ENCODE data around the gene PARD6B.

The PARD6B gene

DNA sequence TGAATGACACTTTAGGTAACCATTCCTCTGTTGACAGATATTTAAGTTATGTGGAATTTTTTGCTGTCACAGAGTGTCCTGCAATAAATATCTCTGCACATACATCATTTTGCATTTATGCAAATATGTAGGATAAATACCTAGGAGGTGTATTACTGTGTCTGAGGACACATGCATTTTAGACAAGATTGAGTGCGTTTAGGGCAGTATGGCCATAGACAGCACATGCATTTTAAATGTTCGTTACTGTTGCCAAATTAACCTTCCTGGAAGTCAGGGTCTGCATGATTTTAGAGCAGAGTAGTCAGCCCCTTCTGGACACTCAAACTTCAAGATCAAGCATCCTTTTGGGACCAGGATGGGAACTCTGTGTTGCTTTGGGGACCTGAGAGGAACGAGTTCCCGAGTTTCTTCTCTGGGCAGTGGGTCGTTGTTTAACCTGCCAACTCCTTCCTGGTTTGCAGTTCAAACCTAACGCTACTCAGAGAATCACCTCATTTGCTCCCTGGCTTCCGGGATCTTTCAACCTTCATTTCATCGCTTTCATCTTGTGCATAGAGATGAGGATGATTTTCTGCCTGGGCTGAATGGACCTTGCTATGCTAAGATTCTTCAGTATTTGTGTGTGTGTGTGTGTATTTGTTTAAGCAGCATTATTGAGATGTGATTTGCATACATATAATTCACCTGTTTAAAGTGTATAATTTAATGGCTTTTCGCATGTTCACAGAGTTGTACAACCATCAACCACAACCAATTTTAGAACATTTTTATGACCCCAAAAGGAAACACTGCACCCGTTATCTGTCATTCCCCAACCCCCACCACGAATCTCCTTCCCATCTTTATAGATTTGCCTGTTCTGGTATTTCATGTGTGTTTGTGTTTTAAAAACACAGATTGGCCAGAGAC, 73.3 kb downstream of the PARD6B start:
- intact Hi-C loops (cut with DNase I), result no loop called here
- no peak for DNase-seq

DNA sequence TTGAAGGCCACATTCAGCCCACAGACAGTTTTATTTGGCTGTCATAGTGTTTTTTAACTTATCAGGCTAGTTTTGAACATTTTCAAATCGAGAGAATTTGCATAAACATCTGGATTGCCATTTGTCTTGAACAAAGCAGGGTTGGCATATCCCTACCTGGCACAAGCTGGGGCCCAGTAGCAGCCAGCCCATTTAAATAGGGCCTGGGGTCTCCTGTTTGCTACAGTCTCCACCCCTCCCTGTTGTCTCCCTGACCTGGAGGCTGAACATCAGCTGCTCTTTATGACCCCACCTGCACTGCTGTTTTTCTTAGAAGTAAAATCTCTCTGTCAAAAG, 73.9 kb downstream of the PARD6B start:
- intact Hi-C loops (cut with DNase I), result no loop called here
- DNase-seq, result no peak

DNA sequence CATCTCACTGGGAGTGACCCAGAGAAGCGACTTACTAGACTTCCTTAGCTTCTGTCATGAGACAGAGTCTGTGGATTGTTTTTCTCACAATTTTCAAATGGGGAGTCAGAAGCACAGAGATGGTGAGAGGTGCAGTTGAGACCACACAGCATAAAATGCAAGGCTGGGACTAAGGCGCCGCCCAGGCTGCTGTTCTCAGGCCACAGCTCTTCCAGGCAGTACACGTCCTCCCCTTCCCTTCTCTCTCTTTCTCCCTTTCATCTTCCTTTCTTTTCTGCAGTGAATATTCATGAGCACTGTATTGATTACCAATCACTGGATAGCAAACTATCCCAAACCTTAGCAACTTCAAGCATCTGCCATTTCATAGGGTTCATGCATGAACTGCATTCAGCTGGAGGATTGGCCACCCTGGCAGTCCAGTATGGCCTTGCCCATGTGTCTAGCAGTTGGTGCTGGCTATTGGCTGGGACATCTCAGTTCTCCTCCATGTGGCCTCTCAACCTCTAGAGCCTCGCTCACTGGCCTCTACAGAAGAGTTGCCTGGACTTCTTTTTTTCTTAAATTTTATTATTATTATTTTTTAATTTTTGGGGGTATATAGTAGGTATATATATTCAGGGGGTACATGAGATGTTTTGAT, 74.9 kb downstream of the PARD6B start:
- no peak for DNase-seq
- intact Hi-C loops (cut with DNase I), result no loop called here

Data from head of caudate nucleus (tissue), 42 donors.